8988T (cell line): ENCODE data around the gene HIVEP1.
"Not testable (repeated sequence)": the region's sequence is repeated elsewhere in the genome, so short reads cannot be mapped to it uniquely, and the experiment has no call there.

Experiments used
- DNase-seq: peaks from one replicate; pipeline ENCODE4 v3.0.0; 2011

The HIVEP1 gene

DNA sequence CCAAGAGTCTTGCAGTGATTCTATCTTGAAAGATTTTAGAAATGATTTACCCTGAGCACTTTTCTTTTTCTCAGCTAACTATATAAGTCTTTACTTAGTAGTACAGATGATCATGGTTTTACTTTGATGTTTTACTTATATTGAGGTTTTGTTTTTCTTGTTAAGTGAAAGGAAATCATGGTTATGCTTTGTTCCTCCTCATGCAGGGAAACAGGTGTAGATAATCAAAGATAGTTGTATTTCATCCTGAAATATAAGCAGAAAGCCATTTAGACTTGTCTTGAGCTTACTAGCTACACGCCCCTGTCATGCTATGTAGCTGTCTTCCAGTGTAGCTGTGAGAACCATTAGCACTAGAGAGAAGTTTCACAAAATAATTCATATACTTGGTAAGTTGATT is 113.9 kb downstream of the HIVEP1 start:
- DNase-seq, result no peak

DNA sequence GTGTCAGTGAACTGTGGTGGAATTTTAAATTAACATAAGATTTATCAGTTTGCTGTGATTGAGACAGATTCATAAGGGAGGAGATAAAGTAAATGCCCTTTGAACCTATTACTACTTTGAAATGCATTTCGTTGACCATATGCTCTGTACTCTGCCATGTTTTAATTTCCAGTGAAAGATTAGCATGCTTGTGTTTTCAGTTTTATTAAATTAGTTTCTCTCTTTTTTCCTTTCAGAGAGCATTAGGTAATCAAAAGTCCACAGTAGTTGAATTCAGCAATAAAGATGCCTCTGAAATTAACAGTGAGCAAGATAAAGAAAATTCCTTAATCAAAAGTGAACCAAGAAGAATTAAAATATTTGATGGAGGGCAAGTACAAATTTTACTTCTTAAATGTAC is 117.4 kb downstream of the HIVEP1 start:
- no peak for DNase-seq

DNA sequence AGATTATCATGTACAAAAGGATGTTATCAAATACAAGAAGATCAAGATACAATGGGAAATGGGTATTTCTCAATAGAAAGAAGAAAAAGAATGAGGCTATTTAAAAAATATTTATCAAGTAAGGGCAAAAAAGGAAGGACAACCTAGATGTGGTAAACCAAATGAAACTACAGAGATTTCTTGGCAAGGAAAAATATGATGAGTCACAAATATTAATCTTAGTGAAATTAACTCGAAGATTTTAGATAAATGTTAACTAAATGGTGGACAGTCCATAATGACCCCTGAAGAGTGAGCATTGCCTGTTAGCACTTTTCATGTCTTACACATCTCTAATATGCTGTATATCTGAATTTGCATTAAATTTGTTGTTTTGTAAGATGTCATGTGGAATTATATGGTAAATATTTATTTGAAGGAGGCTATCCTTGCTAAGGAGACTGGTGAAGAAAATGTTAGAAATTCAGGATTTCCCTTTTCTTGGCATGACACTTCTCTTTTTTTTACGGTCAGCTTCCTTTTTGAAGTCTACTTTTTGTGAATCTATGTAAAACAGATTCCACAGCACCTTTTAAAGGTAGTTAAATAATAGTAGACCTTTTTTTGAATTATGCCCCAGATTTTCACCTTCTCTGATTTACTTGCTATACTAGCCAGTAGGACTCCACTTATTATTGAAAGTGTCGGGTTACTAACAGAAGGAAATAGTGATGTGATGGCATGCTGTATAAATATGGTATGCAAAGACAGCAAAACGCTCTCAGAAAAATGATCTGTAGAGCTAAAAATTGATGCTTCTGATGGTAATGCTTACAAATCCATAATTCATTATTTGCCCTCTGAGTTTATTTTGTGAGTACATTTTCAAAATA is 120.5 kb downstream of the HIVEP1 start:
- no peak for DNase-seq

DNA sequence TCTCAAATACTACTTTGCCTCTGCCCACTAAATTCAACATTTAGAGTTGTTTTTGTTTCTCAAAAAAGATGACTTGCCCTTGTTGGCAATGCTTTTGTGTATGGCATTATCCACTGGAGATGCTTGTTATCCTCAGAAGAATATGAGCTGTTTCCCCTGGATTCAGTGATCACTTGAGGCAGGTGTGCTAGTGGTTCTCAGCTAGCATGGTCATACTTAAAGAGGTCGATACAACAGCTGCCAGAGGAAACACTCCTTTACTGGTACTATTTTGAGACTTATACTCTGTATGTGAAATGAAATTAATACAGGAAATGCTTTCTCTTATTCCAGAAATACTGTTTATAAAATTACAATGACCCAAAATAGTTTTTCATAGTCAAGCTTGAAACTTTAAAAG is 122.5 kb downstream of the HIVEP1 start:
- DNase-seq, result no peak

DNA sequence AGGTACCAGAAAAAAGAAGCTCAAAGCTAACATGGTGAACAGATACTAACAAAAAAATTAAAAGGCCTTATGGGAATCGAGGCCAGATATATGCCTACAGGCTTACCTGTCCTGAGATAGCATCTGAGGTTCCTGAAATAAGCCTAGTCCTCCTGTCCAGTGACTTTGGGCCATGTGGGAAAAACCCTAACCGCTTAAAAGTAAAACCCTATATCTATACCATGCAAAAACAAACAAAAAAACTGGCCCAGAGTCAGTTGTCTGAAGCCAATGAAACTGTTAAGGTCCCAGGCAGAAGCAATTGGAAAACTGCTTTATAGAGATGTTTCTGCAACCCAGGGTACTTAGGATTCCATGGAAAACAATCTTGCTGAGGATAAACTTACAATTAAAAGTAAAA is 122.9 kb downstream of the HIVEP1 start:
- DNase-seq, result no peak

DNA sequence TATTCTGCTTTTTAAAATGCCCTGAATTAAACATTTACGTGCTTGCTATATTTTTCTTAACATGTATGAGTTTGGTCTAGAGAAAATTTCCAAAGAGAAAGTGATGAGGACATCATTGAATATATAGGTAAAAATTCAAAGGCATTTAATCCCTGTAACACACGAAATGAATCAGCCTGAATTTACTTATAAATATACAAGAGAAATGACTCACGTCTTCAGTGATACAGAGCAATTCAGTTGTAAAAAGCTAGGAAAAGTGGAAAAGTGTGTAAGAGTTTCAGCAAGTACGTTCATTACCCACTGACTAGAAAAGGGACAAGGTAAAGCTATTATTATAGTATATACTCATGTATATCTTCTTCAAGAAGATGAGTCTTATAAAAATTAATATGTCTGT is 124.8 kb downstream of the HIVEP1 start:
- DNase-seq, result no peak

DNA sequence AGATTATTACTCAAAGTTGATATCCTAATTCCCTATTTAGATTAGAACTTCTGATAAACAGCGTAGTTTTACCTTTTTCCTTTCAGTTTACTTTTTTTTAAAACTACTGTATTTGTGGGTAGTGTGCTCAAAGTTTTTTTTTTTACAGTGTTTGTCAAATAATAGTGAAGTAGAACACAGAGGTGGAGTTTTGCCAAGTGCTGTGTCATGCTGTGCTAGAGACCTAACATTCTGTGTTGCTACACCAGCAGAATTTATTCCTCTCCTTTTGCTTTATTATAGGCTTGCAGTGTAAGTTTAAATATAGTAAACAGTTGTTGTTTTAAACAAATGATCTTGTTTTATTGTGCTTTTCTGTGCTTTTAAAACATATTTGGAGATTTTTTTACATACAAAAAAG is 125.4 kb downstream of the HIVEP1 start:
- no peak for DNase-seq

DNA sequence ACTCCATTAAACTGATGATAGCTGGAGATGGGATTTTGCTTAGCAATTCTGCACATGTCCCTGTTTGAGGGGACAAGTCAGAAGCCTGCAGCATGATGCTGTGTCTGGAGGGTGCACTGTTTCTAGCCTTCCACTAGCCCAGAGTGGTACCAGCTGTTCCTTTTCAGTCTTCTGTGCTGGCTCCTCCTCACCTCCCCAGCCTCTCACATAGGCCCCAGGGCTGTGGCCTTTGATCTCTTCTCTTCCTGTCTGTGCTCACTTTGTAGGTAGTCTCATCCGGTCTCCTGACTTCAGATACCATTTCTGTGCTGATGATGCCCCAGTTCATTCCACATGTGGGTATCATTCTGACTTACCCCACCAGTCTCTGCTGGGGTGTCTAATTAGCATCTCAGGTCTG is 126.3 kb downstream of the HIVEP1 start:
- DNase-seq, result no peak

DNA sequence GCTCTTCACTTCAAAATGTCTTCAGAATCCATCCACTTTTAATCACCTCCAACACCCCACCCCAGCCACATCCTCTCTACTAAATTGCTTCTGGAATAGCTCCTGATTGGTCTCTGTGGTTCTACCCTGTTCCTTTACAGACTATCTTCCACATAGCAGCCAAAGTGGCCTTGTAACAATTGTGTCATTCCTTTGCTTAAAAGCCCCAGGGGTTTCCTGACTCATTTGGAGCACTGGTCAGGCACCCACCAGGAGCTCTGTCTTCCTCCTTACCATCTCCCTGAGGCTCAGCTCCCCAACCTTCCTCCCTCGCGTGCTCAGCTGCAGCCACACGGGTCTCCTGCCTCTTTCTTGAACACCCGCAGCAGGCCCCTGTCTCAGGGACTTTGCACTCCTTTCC is 126.8 kb downstream of the HIVEP1 start:
- DNase-seq, result no peak

DNA sequence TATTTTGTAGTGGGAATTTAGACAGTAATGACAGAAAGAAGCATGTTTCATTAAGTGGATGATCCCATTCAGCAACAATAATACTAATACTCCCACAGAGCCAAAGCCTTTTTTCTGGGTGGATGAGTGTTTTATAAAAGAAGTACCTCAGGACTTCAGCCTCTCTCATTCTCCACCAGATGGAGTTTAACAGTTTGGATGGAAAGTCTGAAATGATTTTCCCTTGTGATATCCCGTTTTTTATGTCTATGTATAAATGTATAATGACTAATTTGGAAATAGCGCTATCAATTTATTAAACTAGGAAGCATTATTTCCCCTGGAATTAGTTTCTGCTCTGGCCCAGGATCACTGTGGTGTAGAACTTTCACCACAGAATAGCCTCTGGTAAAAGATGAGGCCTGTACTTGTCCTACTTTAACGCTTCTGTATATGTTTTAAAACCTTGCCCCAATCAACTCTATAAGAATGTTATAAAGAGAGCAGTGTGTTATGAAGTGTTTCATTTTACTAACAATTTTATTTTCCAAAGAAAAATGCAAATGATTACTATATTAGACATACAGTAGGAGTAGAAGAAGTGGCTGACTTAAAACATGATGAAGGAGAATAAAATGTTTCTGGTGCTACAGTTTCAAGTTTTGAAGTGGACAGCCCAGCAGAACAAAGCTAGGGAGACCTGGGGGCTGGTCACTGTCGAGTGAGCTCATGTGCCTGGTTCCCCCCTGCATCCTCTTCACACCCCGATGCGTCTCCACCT is 135.6 kb downstream of the HIVEP1 start:
- DNase-seq, result no peak

DNA sequence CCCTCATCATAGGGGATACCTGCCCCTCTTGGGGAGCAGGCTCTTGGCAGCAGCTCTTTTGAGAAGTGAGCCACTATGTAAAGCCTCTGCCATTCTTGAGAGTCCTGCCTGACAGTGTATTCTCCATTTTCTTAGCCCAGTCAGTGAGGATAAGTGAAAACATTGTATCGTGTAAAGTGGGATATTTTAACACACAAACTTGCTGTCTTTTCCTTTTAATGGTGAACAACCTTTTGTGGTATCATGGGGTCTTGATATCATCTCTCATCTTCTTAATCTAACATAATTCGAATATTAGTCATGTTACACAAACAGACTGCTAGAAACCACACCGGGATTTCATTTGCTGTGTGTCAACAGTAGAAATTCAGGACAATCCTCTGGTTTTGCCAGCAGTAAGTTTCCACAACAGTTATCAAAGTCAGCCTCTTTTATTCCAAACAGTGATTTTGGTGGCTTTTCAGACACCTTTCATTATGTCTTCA is 136.2 kb downstream of the HIVEP1 start:
- no peak for DNase-seq

DNA sequence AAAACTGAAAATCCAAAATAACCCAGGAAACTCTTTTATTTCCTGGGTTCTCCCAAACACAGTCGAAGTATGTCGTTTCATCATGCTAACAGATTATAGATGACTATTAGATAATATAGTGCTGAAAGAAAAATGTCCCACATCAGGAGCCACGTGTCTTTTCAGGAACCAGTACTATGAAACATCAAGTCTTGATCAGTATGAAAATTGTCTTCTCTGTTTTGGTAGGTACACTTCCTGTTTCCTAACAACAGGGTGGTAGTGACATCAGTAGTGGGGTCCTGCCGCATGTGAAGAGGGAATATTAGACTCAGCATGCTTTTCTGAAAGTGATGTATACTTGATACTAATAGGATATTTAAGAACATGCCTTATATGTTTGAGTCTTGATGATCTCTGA is 136.7 kb downstream of the HIVEP1 start:
- no peak for DNase-seq

DNA sequence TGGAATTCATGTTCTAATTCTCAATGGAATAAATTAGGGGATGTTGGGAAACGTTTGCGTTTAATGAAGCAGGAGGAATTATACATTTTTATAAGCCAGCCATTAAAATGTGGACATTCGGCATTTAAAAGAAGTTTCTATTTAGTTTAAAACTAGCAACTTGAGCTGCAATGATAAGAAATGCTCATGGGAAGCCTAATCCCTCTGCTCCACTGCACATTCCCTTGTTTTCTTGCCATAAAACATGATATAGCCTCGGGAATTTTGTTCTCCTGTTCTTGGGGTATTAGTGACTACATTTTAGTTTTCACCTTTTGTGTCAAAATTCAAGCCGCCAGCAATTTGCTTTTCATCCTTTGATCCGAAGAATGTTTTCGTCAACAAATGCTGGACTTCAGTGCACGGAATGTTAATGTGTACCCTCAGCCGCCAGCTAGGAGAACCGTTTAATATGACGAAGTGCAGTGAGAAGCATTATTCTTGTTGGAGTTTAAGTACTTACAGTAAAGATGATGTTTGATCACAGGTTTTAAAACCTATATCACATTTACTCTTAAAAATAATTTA is 137.9 kb downstream of the HIVEP1 start:
- no peak for DNase-seq

DNA sequence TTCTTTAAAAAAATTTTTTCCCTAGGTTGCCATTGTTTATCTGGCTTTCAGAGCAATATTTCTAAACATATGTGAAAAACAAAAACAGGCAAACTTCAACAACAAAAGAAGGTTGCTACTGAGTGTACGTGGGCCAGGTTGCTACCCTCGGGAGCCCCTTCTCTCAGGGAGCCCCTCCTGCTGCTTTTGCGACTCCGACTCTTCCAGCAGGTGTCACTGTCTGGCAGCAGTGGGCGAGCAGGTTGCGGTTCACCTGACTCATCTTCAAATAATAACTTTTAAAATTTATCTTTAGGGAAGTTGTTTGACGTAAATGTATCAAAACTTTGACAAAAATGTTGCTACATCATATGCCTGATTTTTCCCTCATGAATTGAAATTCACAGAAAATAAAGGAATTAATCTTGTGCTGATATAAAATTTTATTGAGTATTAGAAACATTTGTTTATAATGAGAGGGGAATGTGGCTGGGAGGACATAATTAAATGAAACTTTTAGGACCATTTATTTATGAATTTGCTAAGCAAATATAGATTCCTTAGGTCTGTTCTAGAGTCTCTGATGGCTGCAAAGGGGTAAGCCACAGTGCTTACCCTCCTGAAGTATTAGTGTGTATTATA is 138.8 kb downstream of the HIVEP1 start:
- DNase-seq, result peak; percentile 19

DNA sequence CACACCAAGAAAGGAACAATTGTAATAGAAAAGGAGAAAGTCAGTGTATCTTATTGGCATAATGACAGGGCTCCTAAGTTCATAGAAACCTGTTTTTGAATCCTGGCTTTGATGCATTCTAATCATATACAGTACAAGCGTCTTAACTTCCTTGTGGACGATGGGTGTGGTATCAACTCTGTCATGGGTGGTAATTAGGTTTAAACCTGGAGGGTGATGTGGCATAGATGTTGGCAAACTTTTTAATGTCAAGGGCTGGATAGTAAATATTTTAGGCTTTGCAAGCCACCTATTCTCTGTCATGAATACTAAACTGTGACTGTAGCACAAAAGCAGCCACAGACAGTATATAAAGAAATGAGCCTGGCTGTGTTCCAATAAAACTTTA is 139.3 kb downstream of the HIVEP1 start:
- DNase-seq, result no peak

DNA sequence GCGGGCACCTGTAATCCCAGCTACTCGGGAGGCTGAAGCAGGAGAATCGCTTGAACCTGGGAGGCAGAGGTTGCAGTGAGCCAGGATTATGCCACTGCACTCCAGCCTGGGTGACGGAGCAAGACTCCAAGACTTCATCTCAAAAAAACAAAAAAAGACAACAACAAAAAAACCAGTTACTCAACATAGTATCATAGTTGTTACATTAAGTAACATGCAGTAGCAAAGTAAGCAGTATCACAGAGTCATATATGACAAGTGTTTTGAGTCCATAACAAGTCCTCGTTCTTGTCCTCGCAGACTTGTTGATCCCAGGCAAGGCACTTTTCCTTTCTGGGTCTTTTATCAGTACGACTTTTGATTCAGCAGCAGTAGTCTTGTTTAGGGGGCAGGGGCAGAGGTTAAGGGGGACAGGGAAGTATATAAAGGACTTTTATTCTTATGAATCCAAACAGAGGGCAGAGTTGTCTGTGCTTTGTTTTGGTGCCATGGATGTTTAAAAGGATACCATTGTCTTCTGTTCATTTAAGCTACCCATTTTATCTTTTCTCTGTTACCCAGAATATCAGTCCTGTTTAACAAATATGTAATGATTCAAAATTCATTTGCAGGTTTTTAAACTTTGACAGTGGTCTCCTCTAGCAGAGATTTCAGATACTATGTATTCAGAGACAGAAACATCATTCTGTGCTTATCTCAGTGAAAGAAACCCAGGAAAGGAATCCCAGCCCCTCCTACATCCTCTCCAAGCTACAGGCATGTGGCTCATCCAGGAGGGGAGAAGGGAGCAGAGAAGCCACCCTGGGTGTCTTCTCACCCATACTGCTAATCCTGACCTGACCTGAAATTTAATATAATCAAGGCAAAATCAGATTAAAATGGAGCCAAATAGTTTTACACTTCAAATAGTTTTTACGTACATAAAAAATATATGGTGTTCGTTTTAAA is 140.2 kb downstream of the HIVEP1 start:
- DNase-seq, result no peak

DNA sequence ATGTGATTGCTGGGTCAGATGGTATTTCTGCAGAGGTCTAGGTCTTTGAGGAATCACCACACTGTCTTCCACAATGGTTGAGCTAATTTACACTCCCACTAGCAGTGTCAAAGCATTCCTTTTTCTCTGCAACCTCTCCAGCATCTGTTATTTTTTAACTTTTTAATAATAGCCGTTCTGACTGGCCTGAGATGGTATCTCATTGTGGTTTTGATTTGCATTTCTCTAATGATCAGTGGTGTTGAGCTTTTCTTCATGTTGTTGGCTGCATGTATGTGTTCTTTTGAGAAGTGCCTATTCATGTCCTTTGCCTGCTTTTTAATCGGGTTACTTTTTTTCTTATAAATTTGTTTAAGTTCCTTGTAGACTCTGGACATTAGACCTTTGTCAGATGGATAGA is 143.7 kb downstream of the HIVEP1 start:
- not testable (repeated sequence) for DNase-seq

DNA sequence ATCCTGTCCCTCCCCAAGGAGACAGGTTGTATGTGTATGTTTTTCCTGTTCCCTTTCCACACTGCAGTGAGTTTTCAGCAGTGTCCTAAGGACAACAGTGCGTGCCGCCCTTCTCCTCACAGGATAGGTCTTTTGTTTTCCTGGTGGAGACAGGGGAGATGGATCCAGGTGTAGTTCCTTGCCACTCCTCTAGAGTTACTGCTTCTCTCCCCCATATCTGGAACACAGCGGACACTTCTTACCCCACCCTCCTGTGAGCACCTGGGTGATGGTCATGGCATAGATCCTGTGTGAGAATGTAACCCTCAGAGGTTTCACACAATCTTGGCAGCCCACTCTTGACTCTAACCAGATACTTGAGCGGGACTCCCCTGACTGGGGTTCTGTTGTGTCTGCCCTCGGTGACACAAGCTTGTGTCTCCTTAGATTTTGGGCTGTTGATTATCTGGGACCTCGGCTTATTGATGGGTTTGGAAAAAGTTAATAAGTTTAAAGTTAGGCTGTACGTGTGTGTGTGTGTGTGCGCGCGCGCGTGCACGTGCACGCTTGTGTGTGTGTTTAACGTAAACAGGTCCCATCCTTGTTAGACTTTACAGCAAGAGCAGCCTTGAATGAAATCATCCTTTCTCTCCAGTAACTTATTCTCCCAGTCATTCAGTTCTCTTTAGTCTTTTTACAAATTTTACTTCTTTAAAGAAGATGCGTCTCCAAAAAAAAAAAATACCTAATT is 146.7 kb downstream of the HIVEP1 start:
- no peak for DNase-seq

DNA sequence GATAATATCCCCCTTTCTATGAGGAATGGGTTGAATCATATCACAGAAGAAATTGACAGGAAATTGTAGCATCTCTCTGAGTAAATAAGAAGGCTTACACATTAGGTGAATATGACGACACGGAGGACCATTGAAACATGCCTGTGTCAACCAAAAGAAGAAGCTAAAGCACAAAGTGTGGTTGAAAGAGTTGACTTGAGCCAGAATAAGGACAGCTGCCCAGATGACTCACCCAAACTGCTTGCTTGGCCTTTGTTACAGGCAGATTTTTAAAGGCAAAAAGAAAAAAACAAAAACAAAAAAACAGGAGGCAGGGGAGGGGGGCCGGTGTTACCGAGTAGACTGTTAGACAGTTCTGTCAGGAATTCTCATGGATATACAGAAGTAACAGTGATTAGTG is 148.2 kb downstream of the HIVEP1 start:
- no peak for DNase-seq

DNA sequence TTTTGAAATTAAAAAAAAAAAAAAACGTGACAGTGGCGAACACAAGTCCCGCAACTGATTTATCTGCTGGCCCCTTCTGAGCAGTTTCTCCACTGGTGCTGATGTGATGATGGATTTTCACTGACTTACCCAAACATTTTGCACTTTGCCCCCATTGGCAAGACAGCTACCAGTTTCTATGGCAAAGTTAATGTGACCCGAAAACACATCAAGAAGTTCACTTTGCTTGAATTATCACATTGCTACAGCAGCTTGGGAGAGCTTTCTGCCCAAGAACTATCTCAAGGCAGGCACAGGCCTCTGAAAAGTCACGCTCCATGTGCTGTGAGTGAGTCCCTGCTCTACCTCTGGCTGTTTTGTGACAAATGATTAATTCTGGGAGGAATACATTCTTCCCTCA is 150.1 kb downstream of the HIVEP1 start:
- DNase-seq, result no peak

DNA sequence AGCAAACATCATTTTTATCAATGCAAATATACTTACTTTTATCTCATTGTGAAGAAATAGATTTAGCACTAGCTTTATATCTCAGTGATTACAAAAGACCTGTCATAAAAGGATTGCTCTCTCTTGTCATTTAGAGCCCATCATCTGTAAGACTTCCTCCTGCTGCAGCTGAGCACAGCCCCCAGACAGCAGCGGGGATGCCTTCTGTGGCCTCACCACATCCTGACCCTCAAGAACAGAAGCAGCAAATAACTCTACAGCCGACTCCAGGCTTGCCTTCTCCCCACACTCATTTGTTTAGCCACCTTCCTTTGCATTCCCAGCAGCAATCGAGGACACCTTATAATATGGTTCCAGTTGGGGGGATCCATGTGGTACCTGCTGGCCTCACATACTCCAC is 151.0 kb downstream of the HIVEP1 start:
- DNase-seq, result no peak
